Measurements from ENCODE around the gene TGFBR3.

The TGFBR3 gene

DNA sequence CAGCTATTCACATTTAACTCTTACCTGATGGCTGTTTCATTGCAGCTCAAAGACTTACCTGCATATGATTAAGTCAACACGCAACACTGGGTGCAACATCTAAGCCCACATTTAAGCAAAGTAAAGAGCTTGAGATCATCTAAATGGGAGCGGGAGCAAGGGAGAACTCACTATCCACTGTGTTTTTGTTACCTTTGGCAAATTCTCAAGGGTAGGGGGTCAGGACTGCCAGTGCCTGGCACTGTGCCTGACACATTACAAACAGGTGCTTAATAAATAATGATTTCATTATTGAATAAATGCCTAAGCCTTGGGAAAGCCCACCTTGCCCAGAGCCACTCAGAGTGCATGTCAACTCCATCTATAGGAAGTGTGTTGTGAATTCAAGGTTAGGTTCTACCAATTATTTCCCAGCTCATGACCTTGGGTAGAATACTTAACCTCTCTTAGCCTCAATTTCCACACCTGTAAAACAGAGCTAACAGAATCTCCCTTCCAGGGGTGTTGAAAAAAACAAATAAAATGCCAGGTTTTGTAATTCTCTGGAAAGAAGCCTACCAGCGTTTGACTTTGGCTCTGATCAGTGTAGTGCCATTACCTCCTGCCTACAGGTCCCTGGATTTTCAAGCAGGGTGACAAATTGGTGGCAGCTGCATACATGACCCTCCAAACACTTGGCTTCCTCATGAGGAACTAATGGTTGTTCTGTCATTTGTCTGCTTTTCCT lies 109.7 kb downstream of the TGFBR3 start:
- no peak for DNase-seq

DNA sequence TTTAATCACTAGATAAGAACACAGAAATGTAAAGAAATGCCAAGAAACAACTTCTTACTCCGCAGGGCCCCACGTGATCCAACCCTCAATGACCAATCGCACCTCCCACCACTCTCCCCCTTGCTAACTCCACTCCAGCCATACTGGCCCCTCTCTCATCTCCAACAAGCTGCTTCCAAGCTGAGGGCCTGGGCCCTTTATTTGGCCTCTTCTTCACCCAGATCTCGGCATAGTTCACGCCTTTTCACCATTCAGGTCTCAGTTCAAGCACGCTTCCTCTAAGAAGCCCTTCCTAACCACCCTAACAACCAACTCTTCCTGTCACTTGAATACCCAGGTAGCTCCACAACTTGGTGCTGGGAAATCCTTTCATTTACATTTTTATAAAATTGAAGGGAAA lies 110.7 kb downstream of the TGFBR3 start:
- DNase-seq = no peak

DNA sequence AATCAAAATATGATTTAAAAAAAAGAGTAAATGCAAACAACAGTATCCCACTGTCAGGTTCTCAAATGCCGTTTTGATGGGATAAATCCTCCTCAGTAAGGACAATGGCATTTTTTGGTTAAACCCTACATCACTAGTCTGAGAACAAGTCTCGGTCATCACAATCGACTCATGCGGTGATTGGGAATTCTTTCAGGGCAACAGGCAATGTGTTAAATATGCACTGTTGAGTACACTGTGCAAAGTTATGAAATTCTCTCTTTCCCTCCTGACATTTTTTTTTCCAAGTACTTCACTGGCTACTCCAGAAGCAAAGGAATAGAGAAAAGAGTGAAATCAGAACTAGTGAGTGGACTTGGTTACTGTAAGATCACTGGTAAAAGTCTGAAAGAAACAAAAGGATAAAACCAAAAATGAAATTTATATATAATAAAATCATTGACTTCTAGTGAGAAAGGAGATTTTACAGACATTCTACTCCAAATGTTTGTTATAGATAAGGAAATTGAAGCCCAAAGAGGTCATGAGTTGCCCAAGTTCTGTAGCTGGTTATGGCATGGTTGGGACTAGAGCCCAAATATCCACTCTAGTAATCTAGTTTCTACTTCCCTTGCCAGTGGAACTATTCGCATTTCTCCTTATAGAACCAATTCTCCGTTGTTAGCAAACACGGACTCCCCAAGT lies 111.3 kb downstream of the TGFBR3 start:
- DNase-seq = no peak

DNA sequence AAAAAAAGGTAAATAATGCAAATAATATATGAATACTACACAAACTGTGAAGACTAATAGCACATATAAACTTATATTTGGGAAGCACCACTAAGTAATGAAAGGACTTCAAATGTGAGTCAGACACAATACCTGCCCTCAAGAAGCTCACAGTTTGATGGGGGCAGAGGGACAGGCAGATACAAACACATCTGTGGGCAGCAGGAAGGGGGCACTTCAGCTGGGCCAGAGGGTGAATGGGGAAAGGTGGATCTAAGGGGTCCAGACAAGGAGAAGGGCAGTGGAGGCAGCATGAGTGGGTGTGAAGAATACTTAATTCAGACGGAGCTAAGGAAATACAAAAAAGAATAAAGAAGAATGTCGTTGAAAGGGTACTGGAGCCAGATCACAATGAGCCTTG lies 114.2 kb downstream of the TGFBR3 start:
- DNase-seq = no peak

DNA sequence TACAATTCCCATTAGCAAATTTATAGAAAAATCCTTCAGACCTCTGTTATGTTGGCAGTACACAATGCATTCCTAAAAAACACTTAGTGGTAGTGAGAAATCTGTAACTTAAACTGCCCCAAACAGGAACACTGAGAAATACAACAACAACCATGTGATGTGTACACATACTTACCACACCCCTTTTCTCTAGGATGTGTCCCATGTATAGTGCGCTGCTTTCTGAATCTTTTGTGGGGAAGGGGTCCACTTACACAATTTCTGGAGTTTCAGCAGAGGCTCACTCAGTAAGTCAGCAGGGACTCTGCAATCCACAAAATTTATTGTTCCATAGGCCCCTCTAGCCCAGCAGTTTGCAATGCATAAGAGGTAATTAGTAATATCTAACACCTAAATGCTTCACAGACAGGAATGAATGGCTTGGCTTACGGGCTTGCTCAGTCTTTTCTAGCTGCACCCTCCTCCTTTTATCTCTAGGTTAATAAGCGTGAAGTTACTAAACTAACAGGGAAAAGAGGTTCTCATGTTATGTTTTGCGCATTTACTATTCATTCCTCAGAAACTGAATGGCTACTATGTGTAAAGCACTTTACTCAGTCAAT lies 115.2 kb downstream of the TGFBR3 start:
- no peak for DNase-seq

DNA sequence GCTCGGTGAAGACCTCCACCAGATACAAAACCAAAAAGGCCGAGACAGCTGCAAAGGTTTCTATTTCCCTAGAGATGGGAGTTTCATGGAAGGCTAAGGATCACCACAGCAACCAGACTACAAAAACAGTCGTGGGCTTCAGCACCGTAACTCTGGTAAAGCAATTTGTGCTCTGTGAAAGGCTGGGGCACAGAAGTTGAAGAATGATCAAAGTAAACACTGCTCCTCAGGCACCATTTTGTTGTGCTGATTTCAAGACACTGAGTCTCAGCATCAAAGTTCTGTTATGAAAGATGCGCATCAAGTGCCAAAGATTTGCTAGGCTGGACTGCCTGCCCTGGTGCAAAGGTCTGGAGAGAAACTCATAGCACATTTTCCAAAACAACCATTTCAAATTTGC lies 116.2 kb downstream of the TGFBR3 start:
- no peak for DNase-seq

DNA sequence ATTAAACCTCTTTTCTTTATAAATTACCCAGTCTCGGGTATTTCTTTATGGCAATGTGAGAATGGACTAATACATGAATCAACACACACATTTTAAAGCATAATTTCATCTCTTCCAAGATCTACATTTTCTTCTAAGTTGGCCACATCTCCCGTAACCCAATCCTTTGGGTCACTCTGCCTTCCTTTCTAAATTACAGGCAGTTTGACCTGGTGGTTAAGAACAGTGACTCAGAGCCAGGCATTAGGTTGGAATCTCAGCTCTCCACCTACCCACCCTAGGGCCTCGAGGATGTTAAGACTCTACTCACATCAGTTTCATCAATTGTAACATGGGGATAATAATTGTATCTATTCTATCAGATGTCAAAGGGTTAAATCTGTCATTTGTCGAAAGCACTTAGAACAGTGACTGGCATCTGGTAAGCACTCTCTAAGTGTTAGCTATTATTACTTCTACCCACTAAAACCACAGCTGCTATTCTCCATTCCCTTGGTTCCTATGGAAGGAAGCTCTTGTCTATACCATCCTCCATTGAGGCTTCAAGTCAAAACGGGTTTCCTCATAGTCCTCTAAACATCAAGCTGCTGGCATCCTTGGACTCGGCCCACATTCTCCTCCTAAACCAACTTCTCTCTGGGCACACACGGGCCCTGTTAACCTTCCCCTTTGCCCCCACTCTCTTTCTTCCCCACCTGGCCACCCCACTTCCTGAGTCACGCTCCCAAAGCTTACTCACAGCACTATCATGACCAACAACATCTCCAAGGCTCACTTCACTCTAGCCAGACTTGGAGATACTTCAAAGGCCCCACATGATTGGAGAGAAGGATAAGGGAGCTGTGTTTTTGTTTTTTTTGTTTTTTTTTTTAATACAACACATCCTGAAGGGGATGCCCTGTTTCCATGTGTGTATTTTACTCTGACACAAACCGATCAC lies 116.9 kb downstream of the TGFBR3 start:
- no peak for DNase-seq

DNA sequence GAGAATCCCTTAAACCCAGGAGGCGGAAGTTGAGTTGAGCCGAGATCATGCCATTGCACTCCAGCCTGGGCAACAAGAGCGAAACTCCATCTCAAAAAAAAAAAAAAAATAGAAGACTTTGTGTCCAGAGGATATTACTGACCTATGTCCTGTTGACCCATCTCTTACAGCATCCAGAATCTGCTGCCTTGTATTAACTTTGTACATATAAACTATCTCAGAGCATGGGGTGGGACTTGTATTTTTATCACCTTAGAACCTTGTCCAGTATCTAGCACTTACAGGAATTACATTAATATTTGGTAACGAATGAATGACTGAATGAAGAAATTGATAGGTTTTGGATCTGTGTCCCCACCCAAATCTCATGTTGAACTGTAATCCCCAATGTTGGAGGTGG lies 117.8 kb downstream of the TGFBR3 start:
- DNase-seq = no peak

DNA sequence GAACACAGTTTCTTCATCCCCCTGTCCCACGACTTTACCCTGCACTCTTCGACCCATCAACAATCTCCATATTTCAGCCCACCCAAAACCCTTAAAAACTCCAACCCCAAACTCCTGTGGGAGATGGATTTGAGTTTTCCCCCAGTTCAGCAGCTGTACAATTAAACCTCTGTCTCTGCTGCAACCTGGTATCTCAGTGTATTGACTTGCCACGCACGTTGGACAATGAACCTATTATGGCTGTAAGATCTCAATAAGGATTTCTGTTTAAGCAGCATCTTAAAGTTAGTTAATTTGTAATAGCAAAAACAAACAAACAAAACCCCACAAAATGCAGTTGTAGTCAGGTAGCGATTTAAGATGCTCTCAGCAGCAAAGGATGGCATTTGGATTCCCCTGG lies 119.1 kb downstream of the TGFBR3 start:
- no peak for DNase-seq

DNA sequence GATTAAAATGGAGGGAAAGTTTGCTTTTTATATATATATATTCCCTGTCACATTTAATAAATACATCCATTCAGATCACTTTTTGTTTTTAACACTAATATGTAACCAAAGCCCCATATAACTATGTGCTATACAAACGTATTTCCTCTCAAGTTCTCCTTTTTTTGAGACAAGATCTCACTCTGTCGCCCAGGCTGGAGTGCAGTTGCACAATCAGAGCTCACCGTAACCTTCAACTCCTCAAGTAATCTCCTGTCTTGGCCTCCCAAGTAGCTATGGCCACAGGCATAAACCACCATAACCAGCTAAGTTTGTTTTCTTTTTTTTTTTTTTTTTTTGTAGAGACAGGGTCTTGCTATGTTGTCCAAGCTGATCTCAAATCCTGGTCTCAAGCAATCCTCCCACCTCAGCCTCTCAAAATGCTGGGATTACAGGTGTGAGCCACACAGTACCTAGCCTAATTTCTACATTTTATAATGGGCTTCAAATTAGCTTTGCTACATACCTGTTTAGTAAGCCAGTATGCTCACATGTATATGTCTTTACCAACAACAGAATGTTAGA lies 120.0 kb downstream of the TGFBR3 start:
- DNase-seq = no peak

DNA sequence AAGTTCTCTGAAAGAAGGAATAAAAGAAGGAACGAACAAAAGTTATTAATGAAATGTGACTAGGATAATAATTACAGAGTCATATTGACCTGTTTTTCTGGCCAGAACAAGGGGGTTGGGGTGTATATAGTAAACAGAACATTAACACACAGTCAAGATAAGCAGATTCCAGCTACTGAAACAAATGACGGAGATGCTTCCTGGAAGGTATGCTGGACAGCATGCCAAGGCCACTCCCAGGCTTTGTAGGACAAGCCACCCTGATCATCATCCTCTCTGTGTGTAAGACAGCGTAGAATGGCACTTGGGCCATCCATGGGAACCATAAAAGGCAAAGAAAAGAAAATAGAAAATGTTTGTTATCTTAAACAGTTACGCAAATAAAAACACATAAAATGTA lies 120.7 kb downstream of the TGFBR3 start:
- DNase-seq = no peak

DNA sequence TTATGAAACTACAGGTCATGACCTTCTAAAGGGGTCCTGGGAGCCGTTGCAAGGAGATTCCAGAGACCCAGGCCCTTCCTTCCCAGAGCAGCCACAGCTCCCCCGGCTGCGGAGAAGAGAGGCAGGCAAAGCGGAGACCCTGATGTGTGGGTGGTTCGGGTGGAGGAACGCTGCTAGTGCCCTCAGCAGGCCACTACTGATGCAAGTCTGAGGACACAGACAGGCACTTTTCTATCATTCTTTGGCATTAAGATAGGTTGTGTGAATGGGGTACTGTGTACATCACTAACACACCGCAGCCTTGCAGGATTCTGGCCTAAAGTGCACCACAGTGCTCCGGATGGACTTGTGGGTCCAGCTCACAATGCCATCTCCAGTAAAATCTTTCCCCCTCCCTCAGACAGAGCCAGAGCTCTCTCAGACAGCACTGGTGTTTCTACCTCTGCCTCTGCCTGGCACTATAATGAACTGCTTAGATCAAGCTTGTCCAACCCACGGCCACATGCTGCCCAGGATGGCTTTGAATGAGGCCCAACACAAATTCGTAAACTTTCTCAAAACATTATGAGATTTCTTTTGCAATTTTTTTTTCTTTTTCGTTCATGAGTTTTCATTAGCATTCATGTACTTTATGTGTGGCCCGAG lies 121.4 kb downstream of the TGFBR3 start:
- DNase-seq = no peak

DNA sequence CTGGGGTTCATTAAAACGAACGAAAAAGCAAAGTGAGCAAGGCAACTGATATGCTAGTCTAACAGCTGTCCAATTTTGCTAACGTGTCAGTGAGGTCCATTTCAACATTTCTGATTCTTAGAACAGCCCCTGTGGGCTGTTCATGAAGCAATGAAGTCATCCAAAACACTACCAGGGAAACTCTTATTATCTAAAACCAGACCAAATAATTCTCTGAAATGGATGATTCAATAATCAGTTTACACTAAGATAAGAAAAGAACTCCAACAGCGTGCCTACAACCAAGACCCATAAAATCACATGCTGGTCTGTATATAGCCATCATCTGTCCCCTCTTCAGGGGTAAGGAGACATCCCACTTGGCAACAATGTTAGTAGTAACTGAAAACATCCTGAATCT lies 122.7 kb downstream of the TGFBR3 start:
- DNase-seq = no peak

DNA sequence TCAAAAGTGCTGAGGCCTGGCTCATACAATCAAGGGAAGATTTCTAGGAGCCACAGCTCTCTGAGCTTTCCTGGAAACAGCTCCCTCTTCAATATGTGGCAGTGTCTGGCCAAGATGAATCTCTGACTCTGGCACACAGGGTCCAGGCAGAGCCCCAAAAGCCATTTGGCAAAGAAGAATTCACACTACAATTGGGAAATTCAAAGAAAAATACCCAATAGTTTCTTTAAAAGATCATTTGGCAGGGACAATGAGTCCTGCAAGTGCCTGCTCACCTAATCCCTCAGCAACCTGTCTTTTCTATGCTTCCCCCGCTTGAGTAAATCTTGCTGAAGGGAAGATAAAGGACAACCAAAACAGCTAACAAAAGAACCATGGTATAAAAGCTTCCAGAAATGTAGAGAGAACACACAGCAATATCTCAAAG lies 124.6 kb downstream of the TGFBR3 start:
- DNase-seq = no peak

DNA sequence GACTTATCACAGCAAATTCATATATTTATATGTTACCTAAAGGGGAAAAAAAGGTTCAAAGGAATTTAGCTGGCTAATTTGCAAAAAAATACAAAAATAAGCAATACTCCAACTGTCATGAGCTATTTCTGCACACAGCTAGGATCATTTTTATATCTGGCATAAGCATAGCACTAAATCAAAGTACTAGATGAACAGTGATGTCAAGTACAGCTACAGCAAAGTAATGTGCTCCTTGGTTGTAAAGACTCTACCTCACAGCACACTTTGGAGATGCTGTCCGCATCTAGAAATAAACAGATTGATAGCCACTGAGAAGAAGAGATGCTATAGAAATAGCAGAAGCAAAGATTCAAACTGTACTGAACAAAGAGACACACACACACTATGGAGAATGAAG lies 125.4 kb downstream of the TGFBR3 start:
- no peak for DNase-seq

DNA sequence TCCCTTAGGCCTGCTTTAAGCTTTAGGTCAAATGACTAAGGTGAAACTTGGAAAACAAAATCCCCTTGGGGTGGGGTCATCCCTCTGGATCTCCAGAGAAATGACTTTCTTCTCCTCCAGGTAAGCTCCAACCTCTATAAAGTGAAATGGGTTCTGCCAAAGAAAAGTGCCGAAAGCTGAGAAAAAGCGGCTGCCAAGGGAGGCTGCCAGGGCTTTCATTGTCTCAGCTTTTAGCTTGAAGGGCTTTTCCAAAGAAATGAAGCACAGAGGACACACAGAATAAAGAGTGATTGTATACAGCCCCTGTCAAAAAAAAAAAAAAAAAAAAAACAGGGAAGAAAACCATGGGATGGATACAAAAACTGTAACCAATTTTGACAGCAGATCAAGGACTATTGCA lies 126.9 kb downstream of the TGFBR3 start:
- DNase-seq = no peak

DNA sequence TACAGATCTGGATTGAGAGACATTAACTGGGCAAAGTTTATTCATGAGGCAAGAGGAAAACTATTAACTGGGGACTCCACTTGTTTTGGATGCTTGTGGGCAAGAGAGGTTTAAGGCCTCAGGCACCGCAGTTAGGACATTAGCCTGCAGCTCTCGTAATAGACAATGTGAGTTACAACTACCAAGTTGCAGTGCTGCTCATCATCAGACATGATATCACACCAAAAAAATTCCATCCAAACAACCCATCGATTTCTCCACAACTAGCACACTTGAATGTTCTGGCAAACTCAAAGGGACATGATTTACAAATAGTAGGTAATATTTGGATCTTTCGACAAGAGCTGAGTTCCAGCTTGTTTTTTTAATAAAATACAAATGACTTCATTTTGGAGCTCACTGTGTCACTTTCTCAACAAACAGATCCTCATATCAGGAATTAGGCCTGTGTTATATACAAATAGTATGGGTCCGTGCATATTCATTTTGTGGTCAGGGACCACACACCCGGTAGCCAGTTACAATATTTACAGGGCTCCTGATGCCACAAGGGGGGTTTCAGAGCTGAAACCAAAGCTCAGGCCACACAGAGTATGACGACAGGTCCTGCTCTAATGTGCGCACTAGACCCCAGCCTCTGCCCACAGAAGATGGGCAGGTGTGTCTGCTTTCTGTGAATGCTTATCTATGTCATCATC lies 128.0 kb downstream of the TGFBR3 start:
- DNase-seq = no peak

DNA sequence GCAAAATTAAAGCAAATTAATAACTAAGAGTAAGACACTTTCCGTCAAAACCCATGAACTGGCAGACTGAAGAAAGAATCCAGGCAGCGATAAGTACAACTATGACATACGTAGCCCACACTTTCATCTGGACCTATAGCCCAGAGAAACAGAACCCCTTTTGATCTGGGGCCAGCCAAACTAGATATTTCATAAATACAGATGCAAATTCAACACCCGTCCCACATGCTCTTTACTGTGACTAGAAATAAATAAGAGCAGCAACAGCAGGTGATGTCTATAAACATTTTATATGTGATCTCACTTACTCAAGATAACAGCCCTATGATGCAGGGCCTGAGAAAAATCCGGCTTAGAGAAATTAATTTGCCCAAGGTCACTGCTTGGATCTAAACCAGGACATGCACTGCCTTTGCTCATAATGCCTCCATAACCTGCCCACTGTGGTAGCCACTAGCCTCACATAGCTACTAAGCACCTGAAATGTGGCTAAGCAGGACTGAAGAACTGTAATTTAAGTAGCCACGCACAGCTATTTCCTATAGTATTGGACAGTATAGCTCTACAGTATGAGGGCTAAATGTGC lies 130.2 kb downstream of the TGFBR3 start:
- no peak for DNase-seq

DNA sequence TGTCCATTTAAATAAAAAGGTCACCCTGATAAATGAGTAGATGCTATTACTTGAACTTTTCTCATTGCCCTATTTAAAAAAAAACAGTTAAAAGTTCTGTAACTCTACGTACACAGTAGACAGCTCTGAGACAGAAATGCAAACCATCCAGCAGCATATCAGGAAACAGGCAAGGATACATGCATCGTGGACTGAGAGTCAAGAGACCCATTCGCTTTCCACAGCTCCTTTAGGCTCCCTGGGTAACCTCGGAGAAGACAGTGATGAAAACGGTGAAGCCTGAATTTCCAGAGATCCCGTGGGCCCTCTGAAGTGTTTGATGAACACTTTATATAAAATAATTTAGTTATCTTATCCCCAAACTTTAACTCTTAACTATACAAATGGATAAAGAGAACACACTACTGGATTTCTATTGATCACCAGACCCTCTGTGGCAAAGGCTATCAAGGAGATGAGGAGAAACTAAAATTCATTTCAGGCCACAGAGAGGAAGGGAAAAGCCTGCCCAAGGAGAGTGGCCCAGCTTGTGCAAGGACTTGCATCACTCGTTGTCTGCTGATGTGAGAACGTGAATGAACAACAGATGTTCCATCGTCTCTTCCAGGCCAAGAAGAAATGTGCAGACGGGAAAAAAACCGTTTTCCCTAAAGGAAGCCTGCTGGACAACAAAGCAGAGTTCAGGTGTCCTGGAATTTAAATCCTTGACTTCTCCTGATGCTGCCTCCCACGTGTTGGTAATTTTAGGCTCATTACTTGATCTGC lies 131.0 kb downstream of the TGFBR3 start:
- DNase-seq = no peak

DNA sequence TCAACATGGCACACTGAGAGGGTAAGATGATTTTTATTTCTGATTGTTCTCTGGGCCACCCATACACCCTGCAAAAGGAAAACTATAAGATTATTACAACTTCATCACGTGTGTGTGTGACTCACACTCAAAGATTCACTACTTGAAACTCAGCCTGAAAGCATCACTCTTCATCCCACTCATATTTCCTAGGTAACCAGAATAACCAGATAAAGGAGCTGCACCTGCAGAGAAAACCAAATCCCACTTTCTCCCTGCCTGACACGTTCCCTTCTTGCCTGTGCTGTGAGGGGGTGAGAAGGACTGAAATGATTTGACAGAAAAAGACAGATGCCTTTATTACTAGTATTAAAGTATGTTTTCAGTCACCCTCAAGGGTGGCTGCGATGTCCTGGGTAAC lies 131.6 kb downstream of the TGFBR3 start:
- no peak for DNase-seq

DNA sequence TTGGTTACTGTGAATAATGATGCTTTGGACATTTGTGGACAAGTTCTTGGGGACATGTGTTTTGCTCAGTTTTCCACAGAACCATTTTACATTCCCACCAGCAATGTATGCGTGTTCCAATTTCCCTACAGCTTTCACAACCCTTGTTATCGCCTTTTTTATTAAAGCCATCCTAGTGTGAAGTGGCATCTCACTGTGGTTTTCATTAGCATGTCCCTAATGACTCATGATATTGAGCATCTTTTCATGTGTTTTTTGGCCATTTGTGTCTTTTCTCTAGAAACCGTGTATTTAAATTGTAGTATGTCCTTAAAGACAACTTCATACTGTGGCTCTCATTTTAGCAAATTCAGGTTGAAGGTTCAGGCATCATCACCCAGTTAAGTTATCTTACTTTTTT lies 132.1 kb downstream of the TGFBR3 start:
- no peak for DNase-seq

Measured in stimulated activated naive CD4-positive, alpha-beta T cell (primary cell).